ENCODE results near the gene RCN1.

DNA sequence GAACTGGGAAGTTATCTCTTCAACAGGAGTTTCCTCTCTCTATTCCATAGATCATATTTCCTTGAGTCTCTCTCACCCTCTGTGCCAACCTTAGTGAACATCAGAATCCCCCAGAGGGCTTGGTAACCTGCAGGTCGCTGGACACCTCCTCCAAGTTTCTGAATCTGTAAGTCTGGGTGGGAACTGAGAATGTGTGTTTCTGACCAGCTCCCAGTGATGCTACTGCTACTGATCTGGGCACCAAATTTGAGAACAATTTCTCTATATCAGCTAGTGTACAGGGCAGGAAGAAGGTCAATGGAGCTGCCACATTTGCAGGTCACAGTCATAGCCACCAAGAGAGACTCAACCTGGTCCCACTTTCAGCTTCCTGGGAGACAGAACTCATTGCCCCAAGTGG lies 62.9 kb downstream of the RCN1 start:
- TF ChIP-seq ZBTB21 (tag by site-specific recombination; IDR thresholded peaks at IDR 0.05) = no peak
- TF ChIP-seq ZNF302 (tag by site-specific recombination; IDR thresholded peaks at IDR 0.05; ENCODE audit: low read depth) = no peak
- TF ChIP-seq, protein P1, sequence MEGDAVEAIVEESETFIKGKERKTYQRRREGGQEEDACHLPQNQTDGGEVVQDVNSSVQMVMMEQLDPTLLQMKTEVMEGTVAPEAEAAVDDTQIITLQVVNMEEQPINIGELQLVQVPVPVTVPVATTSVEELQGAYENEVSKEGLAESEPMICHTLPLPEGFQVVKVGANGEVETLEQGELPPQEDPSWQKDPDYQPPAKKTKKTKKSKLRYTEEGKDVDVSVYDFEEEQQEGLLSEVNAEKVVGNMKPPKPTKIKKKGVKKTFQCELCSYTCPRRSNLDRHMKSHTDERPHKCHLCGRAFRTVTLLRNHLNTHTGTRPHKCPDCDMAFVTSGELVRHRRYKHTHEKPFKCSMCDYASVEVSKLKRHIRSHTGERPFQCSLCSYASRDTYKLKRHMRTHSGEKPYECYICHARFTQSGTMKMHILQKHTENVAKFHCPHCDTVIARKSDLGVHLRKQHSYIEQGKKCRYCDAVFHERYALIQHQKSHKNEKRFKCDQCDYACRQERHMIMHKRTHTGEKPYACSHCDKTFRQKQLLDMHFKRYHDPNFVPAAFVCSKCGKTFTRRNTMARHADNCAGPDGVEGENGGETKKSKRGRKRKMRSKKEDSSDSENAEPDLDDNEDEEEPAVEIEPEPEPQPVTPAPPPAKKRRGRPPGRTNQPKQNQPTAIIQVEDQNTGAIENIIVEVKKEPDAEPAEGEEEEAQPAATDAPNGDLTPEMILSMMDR (tag by site-specific recombination; IDR thresholded peaks at IDR 0.05) = no peak
- TF ChIP-seq ZNF114 (tag by site-specific recombination; IDR thresholded peaks at IDR 0.05) = no peak
- TF ChIP-seq REST (tag by site-specific recombination; IDR thresholded peaks at IDR 0.05) = no peak
- no peak for TF ChIP-seq ZNF404 (tag by site-specific recombination; IDR thresholded peaks at IDR 0.05)
- no peak for TF ChIP-seq ZBTB11 (tag by site-specific recombination; conservative IDR thresholded peaks at IDR 0.05; ENCODE audit: low read depth)
- no peak for TF ChIP-seq ZNF184 (tag by site-specific recombination; IDR thresholded peaks at IDR 0.05)
- TF ChIP-seq ZNF521 (tag by site-specific recombination; IDR thresholded peaks at IDR 0.05) = no peak
- no peak for TF ChIP-seq ZSCAN16 (tag by site-specific recombination; IDR thresholded peaks at IDR 0.05)
